ENCODE data around the gene KCNQ2.

DNA sequence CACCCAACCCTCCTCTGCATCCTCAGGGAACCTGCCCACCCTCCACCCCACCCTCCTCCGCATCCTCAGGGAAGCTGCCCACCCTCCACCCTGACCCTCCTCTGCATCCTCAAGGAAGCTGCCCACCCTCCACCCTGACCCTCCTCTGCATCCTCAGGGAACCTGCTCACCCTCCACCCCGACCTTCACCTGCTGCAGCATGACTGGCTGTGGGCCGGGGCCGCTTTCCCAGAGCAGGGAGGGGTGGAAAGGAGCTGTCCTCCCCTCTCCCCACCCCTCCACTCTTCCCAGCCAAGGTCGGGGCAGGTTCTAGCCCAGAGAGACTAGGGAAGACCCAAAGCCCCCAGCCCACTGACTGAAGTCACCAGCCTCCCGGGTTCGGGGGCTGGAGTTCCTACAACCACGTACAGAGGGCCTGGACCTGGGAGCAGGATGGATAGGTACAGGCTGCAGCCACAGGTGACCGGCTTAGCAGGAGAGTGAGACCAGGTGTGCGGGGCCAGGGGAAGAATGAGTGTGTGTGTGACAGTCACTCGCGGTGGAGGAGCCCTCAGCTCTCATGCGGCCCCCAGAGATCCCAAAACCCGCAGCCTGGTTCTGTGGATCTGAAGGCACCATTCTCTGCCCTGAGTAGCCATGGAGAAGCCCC, 14.8 kb upstream of the KCNQ2 start:
- no peak for TF ChIP-seq EZH2phosphoT487 (conservative IDR thresholded peaks at IDR 0.05; ENCODE audit: low read length)
- TF ChIP-seq, protein P1, sequence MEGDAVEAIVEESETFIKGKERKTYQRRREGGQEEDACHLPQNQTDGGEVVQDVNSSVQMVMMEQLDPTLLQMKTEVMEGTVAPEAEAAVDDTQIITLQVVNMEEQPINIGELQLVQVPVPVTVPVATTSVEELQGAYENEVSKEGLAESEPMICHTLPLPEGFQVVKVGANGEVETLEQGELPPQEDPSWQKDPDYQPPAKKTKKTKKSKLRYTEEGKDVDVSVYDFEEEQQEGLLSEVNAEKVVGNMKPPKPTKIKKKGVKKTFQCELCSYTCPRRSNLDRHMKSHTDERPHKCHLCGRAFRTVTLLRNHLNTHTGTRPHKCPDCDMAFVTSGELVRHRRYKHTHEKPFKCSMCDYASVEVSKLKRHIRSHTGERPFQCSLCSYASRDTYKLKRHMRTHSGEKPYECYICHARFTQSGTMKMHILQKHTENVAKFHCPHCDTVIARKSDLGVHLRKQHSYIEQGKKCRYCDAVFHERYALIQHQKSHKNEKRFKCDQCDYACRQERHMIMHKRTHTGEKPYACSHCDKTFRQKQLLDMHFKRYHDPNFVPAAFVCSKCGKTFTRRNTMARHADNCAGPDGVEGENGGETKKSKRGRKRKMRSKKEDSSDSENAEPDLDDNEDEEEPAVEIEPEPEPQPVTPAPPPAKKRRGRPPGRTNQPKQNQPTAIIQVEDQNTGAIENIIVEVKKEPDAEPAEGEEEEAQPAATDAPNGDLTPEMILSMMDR (IDR thresholded peaks at IDR 0.05; ENCODE audit: insufficient read depth, low read length, poor library complexity, severe bottlenecking), result no peak

All from SU-DHL-6 (cell line).